Stimulated activated naive CD8-positive, alpha-beta T cell treated with anti-CD3 and anti-CD28 coated beads, Interleukin-15, Interleukin-2, amounts not matched to agents 100 ng/mL and 50 ng/mL, for 24 hours (primary cell): ENCODE results near the gene KCNC4.

Experiments
- H3K27ac Mint-ChIP-seq: one replicate; pipeline ENCODE4 v1.8.0; 2021; ENCODE audit warnings: mild to moderate bottlenecking, mixed read lengths
- H3K27me3 Mint-ChIP-seq: one replicate; pipeline ENCODE4 v1.8.0; 2021; ENCODE audit warnings: mixed read lengths
- H3K36me3 Mint-ChIP-seq: one replicate; pipeline ENCODE4 v1.8.0; 2021; ENCODE audit warnings: low read depth, mixed read lengths
- H3K4me1 Mint-ChIP-seq: one replicate; pipeline ENCODE4 v1.8.0; 2021; ENCODE audit warnings: low read depth, mixed read lengths
- H3K4me3 Mint-ChIP-seq: one replicate; pipeline ENCODE4 v1.8.0; 2021; ENCODE audit warnings: mild to moderate bottlenecking, mixed read lengths
- H3K9me3 Mint-ChIP-seq: one replicate; pipeline ENCODE4 v1.8.0; 2021; ENCODE audit warnings: mixed read lengths

KCNC4 gene

DNA sequence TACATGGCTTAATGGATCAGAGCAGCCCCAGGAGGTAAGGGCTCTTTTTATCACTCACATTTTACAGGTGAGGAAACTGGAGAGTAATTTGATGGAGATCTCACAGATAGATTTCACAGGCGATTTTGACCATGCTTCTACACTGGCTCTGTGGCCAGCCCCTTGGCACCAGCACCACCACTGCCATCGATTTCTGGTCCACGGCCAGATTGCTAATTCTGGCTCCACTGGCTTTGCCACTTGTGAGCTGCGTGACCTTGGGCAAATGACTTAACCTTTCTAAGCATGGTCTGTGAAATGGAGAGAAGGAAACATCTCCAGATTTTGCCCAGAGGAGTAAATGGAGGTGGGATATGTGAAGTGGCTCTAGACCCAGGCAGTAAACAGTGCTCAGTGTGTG is 32.6 kb downstream of the KCNC4 start:
- H3K27ac Mint-ChIP-seq: no peak overlapping the region
- H3K27me3 Mint-ChIP-seq: no peaks in the 10 kb centered on the region
- H3K4me3 Mint-ChIP-seq: no peak overlapping the region
- H3K9me3 Mint-ChIP-seq: no peaks in the 10 kb centered on the region
- H3K36me3 Mint-ChIP-seq: peaks cover 4% of the 10 kb centered on the region
- H3K4me1 Mint-ChIP-seq: peaks cover 38% of the 10 kb centered on the region

DNA sequence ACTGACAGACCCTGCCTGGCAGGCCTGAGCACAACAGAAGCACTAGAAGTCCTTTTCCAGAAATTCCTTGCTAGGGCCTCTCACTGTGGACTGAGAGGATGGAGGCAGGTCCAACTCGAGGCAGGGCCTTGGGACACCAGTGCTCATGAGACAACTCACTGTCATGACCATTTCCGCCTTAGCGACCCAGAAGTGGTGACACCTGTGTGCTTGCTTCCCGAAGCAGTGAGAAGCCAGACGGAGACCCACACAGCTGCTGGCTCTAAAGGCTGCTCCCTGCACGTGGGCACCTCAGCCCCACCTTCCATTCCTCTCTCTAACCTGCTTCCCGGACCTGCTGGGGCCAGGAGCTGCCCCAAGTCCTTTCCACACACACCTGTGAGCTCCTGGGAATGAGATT is 33.0 kb downstream of the KCNC4 start:
- H3K27me3 Mint-ChIP-seq: no peaks in the 10 kb centered on the region
- H3K4me3 Mint-ChIP-seq: no peak overlapping the region
- H3K27ac Mint-ChIP-seq: no peak overlapping the region
- no peaks in the 10 kb centered on the region for H3K9me3 Mint-ChIP-seq
- peaks cover 4% of the 10 kb centered on the region for H3K36me3 Mint-ChIP-seq
- peaks cover 34% of the 10 kb centered on the region for H3K4me1 Mint-ChIP-seq

DNA sequence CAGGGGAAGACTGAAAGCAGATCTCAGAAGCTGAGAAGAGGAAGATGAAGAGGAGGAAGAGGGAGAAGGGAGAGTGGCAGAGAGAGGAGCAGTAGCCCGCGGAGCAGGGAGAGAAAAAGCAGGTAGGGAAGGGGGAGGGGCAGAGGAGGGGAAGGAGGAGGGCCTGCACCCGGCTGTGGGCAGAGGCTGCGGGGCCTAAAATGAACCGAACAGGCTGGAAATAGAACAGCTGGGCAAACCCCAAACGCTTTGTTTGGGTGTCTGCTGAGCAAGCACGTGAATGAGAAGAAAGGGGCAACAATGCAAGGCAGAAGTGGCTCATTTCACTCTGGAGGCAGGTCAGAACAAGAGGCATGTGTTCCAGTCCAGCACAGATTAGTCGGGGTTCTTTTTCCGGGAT is 33.5 kb downstream of the KCNC4 start:
- no peaks in the 10 kb centered on the region for H3K9me3 Mint-ChIP-seq
- no peak overlapping the region for H3K4me3 Mint-ChIP-seq
- no peaks in the 10 kb centered on the region for H3K27me3 Mint-ChIP-seq
- H3K4me1 Mint-ChIP-seq: peaks cover 30% of the 10 kb centered on the region
- H3K36me3 Mint-ChIP-seq: peaks cover 4% of the 10 kb centered on the region
- no peak overlapping the region for H3K27ac Mint-ChIP-seq

DNA sequence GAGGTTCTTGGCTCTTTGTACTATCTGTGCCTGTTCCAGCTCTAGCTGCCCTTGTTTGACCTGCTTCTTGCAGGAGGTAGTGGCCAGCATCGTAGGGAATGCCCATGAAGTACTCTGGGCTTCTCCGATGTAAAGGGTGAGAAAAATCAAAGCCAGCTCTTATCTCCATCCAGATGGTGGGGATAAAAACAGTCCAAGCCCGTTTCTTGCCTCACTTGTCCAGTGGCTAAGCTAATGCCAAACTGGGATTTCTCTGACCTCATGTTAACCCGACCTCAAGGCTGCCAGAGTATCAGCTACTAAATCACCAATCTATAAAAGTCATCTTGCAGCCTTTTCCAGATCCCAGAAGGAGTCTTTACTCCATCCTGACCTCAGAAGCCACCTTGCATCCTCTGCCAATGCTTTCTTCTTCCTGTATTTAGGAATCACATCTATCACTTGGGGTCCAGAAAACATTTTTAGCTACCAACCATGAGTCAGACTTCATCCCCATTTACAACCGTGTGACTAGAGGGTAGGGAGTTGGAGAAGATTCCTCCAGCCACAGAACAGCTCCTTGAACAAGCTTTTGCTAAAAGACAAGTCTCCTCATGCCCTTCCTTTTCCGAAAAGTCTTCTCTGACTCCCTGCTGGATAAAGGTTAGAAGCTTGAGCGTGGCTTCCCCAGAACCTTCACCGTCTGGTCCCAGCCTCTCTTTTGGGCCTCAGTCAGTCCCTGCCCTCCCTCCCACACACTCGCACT is 35.9 kb downstream of the KCNC4 start:
- Mint-ChIP-seq H3K4me1 (peaks cover 14% of the 10 kb centered on the region), H3K27ac (no peak overlapping the region), H3K9me3 (no peaks in the 10 kb centered on the region), H3K27me3 (no peaks in the 10 kb centered on the region), H3K36me3 (no peaks in the 10 kb centered on the region), H3K4me3 (no peak overlapping the region)

DNA sequence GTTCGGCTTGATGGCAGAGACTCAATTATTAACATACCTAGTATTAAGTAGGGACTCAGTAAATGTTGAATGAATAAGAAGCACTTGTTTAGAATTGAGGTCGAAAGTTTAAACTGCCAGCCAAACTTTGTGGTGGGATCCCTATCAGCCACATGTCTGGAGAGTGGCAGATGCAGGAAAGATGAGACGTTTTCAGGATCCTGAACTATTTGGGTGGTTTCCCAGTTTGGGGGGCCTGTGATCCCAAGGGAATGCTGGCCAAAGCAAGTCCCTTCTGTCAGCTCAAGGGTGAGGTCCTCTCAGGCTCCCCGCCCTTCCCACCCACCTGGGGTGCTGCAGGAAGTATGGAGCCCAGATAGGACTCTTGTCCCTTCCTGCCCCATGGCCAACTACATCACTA is 38.6 kb downstream of the KCNC4 start:
- Mint-ChIP-seq H3K4me1 (peaks cover 4% of the 10 kb centered on the region), H3K27me3 (no peaks in the 10 kb centered on the region), H3K36me3 (no peaks in the 10 kb centered on the region), H3K4me3 (no peak overlapping the region), H3K9me3 (no peaks in the 10 kb centered on the region), H3K27ac (no peak overlapping the region)

DNA sequence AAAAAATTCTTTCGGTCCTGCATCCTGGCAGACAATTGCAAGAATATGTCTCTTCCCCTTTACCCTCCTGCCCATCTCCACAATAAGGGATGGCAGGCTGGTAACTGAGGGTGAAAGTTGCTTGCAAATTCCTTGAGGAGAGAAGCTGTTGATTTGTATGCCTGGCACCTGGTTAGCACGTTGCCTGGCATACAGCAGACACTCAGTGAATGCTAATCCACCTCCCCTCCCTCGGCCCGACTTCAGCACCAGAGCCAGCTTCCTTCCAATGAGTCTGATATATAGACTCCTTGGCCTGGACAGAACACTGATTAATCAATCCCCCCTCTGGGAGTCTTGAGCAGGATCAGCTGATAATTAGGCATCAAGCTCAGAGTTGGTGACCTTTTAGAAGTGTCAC is 39.1 kb downstream of the KCNC4 start:
- Mint-ChIP-seq H3K27me3 (no peaks in the 10 kb centered on the region), H3K36me3 (no peaks in the 10 kb centered on the region), H3K27ac (no peak overlapping the region), H3K4me1 (no peaks in the 10 kb centered on the region), H3K4me3 (no peak overlapping the region), H3K9me3 (no peaks in the 10 kb centered on the region)

DNA sequence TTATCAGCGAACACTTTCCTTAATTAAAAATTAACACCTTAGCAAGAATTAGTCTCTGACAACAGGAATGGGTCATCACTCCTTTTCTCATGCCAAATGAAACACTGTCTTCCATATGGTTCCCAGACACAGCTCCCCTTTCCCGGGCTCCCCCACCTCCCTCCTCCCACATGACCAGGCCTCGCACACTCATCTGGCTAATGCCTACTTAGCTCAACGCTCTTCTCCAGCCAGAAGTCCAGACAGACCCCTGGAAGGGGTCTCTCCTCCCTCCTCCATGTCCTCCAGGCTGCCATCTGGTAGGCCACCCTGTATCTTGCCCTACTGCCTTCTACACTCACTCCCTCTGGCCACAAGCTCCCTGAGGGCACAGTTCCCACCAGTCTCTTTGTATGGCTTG is 39.9 kb downstream of the KCNC4 start:
- Mint-ChIP-seq H3K4me1 (no peaks in the 10 kb centered on the region), H3K4me3 (no peak overlapping the region), H3K27me3 (no peaks in the 10 kb centered on the region), H3K9me3 (no peaks in the 10 kb centered on the region), H3K27ac (no peak overlapping the region), H3K36me3 (no peaks in the 10 kb centered on the region)

DNA sequence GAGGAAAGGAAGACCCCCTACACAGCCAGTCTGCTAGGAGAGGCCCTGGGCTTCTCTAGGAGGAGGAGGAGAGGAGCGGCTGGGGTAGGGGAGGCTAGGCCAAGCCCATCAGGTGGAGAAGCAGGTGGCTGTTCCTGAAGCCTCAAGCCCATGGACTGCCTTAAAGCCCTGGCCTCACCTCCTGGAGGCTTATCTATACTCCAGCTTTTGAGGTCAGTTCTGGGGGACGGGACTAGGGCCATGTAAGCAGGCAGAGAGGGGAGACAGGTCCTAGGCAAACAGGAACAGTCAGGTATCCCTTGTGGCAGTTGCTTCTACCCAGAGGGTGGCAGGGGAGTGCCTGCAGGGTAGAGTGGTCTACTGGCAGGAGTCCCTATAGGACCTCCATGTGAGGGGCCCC is 40.6 kb downstream of the KCNC4 start:
- H3K36me3 Mint-ChIP-seq: no peaks in the 10 kb centered on the region
- no peaks in the 10 kb centered on the region for H3K27me3 Mint-ChIP-seq
- no peak overlapping the region for H3K4me3 Mint-ChIP-seq
- H3K27ac Mint-ChIP-seq: no peak overlapping the region
- no peaks in the 10 kb centered on the region for H3K9me3 Mint-ChIP-seq
- H3K4me1 Mint-ChIP-seq: no peaks in the 10 kb centered on the region

DNA sequence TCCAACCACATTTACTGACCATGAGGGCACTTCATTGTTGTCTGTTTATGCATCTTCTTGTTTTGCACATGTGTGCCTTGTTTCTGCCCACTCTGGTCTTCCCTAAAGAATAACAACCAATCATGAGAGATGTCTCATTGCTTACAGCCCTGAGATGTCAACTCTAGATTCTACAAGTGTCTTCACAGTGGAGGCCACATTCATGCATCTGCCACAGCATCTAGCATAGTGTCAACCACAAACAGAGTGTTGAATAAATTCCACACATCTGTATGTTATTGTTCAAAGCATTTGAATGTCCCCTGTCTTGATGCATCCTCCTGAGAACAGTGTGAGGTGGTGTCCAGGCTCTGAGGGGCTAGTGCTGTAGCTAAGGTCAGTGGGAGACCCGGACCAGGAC is 43.1 kb downstream of the KCNC4 start:
- Mint-ChIP-seq H3K27me3 (no peaks in the 10 kb centered on the region), H3K9me3 (no peaks in the 10 kb centered on the region), H3K4me1 (no peaks in the 10 kb centered on the region), H3K4me3 (no peak overlapping the region), H3K36me3 (no peaks in the 10 kb centered on the region), H3K27ac (no peak overlapping the region)

DNA sequence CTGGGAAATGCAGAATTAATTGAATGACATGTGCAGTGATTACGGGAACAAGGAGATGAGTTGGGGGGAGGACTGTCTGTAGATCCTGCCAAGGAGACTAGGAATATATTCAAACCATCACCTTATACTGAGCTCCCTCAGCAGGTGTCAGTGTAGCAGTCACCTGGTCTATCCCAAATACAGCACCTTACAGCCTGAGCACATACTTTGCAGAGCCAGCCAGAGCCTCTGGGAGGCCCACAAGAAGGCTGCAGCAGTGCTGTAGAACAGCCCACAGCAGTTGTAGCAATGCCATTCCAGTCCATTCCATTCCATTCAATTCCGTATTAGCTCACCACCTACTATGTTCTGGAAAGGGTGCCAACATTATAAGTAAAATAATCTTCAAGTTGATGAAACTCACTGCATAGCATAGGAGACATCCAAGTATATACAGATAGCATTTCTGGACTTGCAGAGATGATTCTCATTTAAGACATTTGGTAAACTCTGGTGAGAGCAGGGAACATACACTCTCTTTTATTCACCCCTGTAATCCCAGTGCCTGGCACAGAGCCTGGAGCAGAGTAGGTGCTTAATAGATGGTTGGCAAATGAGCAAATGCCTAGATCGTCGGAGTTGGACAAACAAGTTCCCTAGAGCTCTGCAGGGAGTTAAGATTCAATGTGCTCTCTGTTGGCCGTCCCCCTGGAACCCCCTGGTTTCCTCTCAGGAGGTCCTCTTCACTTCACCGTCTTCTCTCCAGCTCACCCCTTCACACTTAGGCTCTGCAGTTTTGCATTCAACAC is 44.7 kb downstream of the KCNC4 start:
- H3K4me3 Mint-ChIP-seq: no peak overlapping the region
- H3K4me1 Mint-ChIP-seq: no peaks in the 10 kb centered on the region
- H3K27ac Mint-ChIP-seq: no peak overlapping the region
- no peaks in the 10 kb centered on the region for H3K36me3 Mint-ChIP-seq
- no peaks in the 10 kb centered on the region for H3K9me3 Mint-ChIP-seq
- no peaks in the 10 kb centered on the region for H3K27me3 Mint-ChIP-seq

DNA sequence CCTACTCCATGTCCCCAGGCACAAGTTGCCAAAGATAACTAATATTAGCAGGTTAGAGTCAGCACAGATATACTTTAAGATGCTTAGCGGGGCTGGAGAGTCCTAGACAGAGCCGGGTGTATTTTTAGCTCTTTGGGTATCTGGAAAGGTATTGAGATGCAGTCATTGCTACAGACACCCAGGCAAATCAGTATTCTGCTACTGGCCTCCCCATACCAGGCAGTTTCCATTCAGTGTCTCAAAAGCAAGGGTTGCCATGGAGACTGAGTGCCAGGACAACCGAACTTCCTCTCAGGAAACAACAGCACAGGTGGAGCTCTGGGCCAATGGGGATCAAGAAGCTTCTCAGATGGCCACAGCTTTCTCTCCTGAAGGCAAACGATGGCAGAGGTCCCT is 45.3 kb downstream of the KCNC4 start:
- Mint-ChIP-seq H3K36me3 (no peaks in the 10 kb centered on the region), H3K27me3 (no peaks in the 10 kb centered on the region), H3K4me3 (no peak overlapping the region), H3K27ac (no peak overlapping the region), H3K4me1 (no peaks in the 10 kb centered on the region), H3K9me3 (no peaks in the 10 kb centered on the region)

DNA sequence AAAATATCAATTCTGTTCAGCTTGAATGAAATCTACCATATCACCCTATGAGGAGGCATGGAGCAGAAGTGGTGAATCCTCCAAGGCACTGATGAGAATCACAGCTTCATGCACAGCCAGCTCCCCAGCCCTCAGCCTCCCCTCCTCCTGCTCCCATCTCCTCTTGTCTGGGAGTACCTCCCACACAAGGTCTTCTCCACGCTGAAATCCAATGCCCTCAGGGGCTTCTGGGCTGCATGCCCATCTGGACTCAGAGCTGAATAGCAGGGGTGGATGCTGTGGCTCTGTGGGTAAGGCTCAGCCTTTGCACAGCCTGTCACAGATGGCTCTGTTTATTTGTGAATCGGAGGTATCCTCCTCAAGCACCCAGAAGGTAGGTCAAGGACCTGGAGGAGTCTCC is 48.6 kb downstream of the KCNC4 start:
- no peak overlapping the region for H3K4me3 Mint-ChIP-seq
- H3K27ac Mint-ChIP-seq: no peak overlapping the region
- H3K27me3 Mint-ChIP-seq: no peaks in the 10 kb centered on the region
- no peaks in the 10 kb centered on the region for H3K4me1 Mint-ChIP-seq
- H3K9me3 Mint-ChIP-seq: no peaks in the 10 kb centered on the region
- H3K36me3 Mint-ChIP-seq: no peaks in the 10 kb centered on the region

DNA sequence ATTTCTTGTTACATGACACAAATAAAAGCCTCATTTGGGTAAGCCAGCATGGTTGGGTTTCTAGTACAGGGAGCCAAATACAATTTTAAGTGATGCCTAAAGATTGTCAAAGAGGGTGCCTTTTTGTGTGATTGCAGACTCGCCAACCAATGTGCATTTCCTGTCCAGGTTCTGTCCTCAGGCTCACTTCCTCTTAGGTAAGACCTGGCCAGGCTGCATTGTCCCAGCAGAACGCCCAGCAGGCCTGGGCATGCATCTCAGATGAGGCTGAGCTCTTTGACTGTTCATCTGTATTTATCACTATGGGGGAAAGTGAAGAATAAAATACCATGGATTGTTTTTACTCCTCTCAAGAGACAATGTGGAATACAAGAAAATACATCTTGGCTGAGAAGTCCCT is 49.7 kb downstream of the KCNC4 start:
- H3K4me3 Mint-ChIP-seq: no peak overlapping the region
- no peak overlapping the region for H3K27ac Mint-ChIP-seq
- H3K9me3 Mint-ChIP-seq: no peaks in the 10 kb centered on the region
- no peaks in the 10 kb centered on the region for H3K36me3 Mint-ChIP-seq
- no peaks in the 10 kb centered on the region for H3K27me3 Mint-ChIP-seq
- no peaks in the 10 kb centered on the region for H3K4me1 Mint-ChIP-seq
